ENCODE measurements around the gene COBL. TPM values are rescaled to one million over a fixed set of nuclear protein-coding genes. Genes with fewer than 3 reads are reported as not detected.

The COBL gene
- total RNA-seq, 1 experiment from 2014 or later: 52.3 TPM

DNA sequence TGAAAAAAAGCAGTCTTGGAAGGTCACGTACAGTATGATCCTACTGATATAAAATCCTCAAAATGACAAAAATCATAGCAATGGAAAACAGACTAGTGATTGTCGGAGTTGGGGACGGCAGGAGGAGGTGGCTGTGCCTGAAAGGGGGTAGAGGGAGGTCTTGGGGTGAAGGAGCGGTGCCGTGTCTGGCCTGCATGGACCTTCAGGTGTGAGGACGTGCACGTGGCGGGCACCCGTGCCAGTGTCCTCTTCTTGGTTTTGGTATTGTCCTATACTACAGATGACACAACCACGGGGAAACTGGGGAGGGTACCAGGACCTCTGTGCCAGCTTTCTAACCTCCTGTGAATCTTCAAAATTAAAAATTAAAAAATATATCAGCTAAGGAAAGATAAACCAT, 73.0 kb downstream of the COBL start:
- H3K27ac ChIP-seq (ENCODE audit: insufficient read length, low read depth, low read length): no peak overlapping the region

More for the DNA sequence above, 73.0 kb downstream of the COBL start:
- Histone ChIP-seq H2BK5ac (ENCODE audit: insufficient read length, low read length) (no peak overlapping the region), H3K4me1 (ENCODE audit: insufficient read depth, low read length) (no peaks in the 10 kb centered on the region; the same call in 1 of the 2 replicates), H4K20me1 (ENCODE audit: control insufficient read depth, insufficient read depth, insufficient read length) (no peaks in the 10 kb centered on the region), H3K23ac (ENCODE audit: insufficient read length, low read depth, low read length) (no peak overlapping the region), H2BK12ac (ENCODE audit: insufficient read length, low read depth, low read length) (no peak overlapping the region), H4K8ac (replicated peaks; ENCODE audit: insufficient read length, low read depth, low read length) (no peak overlapping the region), H3K79me2 (ENCODE audit: insufficient read depth, low read length) (no peaks in the 10 kb centered on the region; the same call in 1 of the 2 replicates), H3K23me2 (ENCODE audit: insufficient read length, low read depth, low read length, poor library complexity, severe bottlenecking) (no peaks in the 10 kb centered on the region), H3K14ac (ENCODE audit: insufficient read depth, low read length) (no peak overlapping the region), H2BK15ac (ENCODE audit: low read depth, low read length) (no peak overlapping the region), H3T11ph (ENCODE audit: low read length) (no peak overlapping the region), H3K56ac (ENCODE audit: insufficient read length, low read depth, low read length) (no peak overlapping the region), H3K27me3 (ENCODE audit: insufficient read depth, low read length) (no peaks in the 10 kb centered on the region), H3K4ac (ENCODE audit: low read depth, low read length) (no peak overlapping the region), H4K91ac (ENCODE audit: insufficient read length, low read depth, low read length) (no peak overlapping the region), H3K4me2 (ENCODE audit: insufficient read depth, insufficient read length, low read length) (no peak overlapping the region), H4K5ac (ENCODE audit: insufficient read length, low read depth, low read length) (no peak overlapping the region), H2AK5ac (ENCODE audit: insufficient read length, low read length) (no peak overlapping the region), H2BK20ac (ENCODE audit: low read depth, low read length, poor library complexity, severe bottlenecking) (no peak overlapping the region), H3K79me1 (ENCODE audit: insufficient read depth, low read depth, low read length, poor library complexity, severe bottlenecking) (peaks cover 2% of the 10 kb centered on the region), H2BK120ac (ENCODE audit: low read depth, low read length, poor library complexity, severe bottlenecking) (no peak overlapping the region), H3K18ac (ENCODE audit: insufficient read length, low read depth, low read length) (no peak overlapping the region), H3K9me3 (ENCODE audit: control insufficient read depth, low read depth, low read length) (no peaks in the 10 kb centered on the region), H3K9ac (ENCODE audit: extremely low read depth, insufficient read length, low read length) (no peak overlapping the region), H2AFZ (ENCODE audit: low read length) (no peak overlapping the region)
- H3K4me1 Mint-ChIP-seq: peaks cover 33 to 40% of the 10 kb centered on the region in 2 experiments
- H3K4me3 Mint-ChIP-seq: no peak overlapping the region
- WGBS (ENCODE audit: extremely low coverage, insufficient read length, low lambda C conversion rate): no CpG with 5 or more reads among the region's 10 CpGs
- no peak overlapping the region for H3K27ac Mint-ChIP-seq
- TF ChIP-seq, protein P1, sequence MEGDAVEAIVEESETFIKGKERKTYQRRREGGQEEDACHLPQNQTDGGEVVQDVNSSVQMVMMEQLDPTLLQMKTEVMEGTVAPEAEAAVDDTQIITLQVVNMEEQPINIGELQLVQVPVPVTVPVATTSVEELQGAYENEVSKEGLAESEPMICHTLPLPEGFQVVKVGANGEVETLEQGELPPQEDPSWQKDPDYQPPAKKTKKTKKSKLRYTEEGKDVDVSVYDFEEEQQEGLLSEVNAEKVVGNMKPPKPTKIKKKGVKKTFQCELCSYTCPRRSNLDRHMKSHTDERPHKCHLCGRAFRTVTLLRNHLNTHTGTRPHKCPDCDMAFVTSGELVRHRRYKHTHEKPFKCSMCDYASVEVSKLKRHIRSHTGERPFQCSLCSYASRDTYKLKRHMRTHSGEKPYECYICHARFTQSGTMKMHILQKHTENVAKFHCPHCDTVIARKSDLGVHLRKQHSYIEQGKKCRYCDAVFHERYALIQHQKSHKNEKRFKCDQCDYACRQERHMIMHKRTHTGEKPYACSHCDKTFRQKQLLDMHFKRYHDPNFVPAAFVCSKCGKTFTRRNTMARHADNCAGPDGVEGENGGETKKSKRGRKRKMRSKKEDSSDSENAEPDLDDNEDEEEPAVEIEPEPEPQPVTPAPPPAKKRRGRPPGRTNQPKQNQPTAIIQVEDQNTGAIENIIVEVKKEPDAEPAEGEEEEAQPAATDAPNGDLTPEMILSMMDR (conservative IDR thresholded peaks at IDR 0.05): no peak
- no peak for DNase-seq
- H3K36me3 Mint-ChIP-seq (ENCODE audit: insufficient read depth in 1 of 3, low read depth in 3 of 3): peaks cover 0 to 3% (median 0%) of the 10 kb centered on the region in 3 experiments; a peak in 1 of 7 replicates
- H3K27me3 Mint-ChIP-seq (ENCODE audit: low read depth): no peaks in the 10 kb centered on the region; the same call in 1 of the 2 replicates
- H3K9me3 Mint-ChIP-seq: no peaks in the 10 kb centered on the region

Measured in H9 (cell line).